HEK293 (cell line): ENCODE data around the gene INPP4B.

Source experiments
- BCL11A ChIP-seq: fragments of 450-650 bp; formaldehyde crosslinking; IDR thresholded peaks from 2 replicates; pipeline ENCODE4 v1.5.1; 2016; ENCODE audit warnings: low read depth, missing biosample characterization, missing genetic modification characterization
- CTCF ChIP-seq: fragments of 450-650 bp; formaldehyde crosslinking; IDR thresholded peaks from 2 replicates; pipeline ENCODE4 v1.5.1; 2016; ENCODE audit warnings: missing biosample characterization, missing genetic modification characterization
- GLI2 ChIP-seq: fragments of 450-650 bp; formaldehyde crosslinking; IDR thresholded peaks from 2 replicates; pipeline ENCODE4; 2017; ENCODE audit warnings: missing biosample characterization, missing genetic modification characterization, low read depth, borderline replicate concordance
- PBX3 ChIP-seq: sonication (generic); formaldehyde crosslinking; IDR thresholded peaks from 2 replicates; pipeline ENCODE4 v1.8.1; 2022; ENCODE audit warnings: mild to moderate bottlenecking, moderate library complexity, missing genetic modification reagents
- SCRT1 ChIP-seq: fragments of 450-650 bp; formaldehyde crosslinking; IDR thresholded peaks from 2 replicates; pipeline ENCODE4 v1.5.1; 2016; ENCODE audit warnings: missing biosample characterization, missing genetic modification characterization, borderline replicate concordance
- SETDB1 ChIP-seq: IDR thresholded peaks from one replicate; pipeline ENCODE4 v1.6.1; 2017; ENCODE audit warnings: mild to moderate bottlenecking, low read length, moderate library complexity, mixed read lengths; ENCODE audit not compliant: insufficient read length
- YY1 ChIP-seq: fragments of 450-650 bp; formaldehyde crosslinking; IDR thresholded peaks from 2 replicates; pipeline ENCODE4 v1.5.1; 2018; ENCODE audit warnings: missing biosample characterization, missing genetic modification characterization
- ZEB2 ChIP-seq: fragments of 450-650 bp; formaldehyde crosslinking; IDR thresholded peaks from 2 replicates; pipeline ENCODE4 v1.5.1; 2016; ENCODE audit warnings: missing biosample characterization, missing genetic modification characterization
- ZNF24 ChIP-seq: fragments of 450-650 bp; formaldehyde crosslinking; IDR thresholded peaks from 2 replicates; pipeline ENCODE4 v1.5.1; 2016; ENCODE audit warnings: missing biosample characterization, missing genetic modification characterization
- ZNF433 ChIP-seq: fragments of 450-650 bp; formaldehyde crosslinking; IDR thresholded peaks from 2 replicates; pipeline ENCODE4 v1.5.1; 2016; ENCODE audit warnings: missing biosample characterization, missing genetic modification characterization, low read depth
- ZNF48 ChIP-seq: fragments of 450-650 bp; formaldehyde crosslinking; IDR thresholded peaks from 2 replicates; pipeline ENCODE4 v1.5.1; 2016; ENCODE audit warnings: missing biosample characterization, missing genetic modification characterization
- ZSCAN5A ChIP-seq: fragments of 450-650 bp; formaldehyde crosslinking; IDR thresholded peaks from 2 replicates; pipeline ENCODE4 v1.5.1; 2016; ENCODE audit warnings: missing biosample characterization, missing genetic modification characterization

- TF ChIP-seq CTCF (tag by site-specific recombination) (no peak), ZNF433 (tag by site-specific recombination) (no peak), GLI2 (tag by site-specific recombination) (no peak), PBX3 (no peak), SCRT1 (tag by site-specific recombination) (no peak), ZNF48 (tag by site-specific recombination) (no peak), BCL11A (tag by site-specific recombination) (no peak), ZSCAN5A (no peak), YY1 (tag by site-specific recombination) (no peak), ZEB2 (no peak), SETDB1 (no peak), ZNF24 (tag by site-specific recombination) (no peak)
Observed at GRCh38 chr4:142155347-142155746, 690.8 kb downstream of the INPP4B start.
